Measurements from ENCODE around the gene RALBP1.
A peak's percentile ranks its signal among the peaks of the same experiment; 100 is the strongest.

RALBP1 gene

DNA sequence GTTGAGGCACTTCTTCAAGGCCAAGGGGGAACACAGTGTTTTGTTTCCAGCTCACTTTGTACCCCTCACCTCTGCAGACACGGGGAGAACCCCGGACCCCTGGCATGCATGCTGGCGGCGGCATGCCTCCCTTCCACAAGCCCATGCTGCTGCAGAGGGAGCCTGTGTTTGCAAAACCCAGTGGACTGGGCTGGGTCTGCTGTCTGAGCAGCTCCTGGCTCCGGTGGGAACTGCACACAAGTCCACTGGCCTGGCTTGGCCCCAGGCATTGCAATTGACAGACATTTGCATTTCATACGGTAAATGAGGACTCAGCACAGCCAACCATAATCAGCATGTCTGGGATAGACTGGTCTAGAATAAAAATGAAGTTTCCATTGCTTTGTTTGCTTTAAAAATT, 62.4 kb downstream of the RALBP1 start:
- no peaks in the 10 kb centered on the region for H3K27me3 Mint-ChIP-seq
- H3K4me3 Mint-ChIP-seq, result no peak overlapping the region
- no peaks in the 10 kb centered on the region for H3K9me3 Mint-ChIP-seq
- ATAC-seq (no peak), DNase-seq (no peak)
- H3K36me3 Mint-ChIP-seq (ENCODE audit: low read depth), result peaks cover 20% of the 10 kb centered on the region
- H3K27ac Mint-ChIP-seq, result no peak overlapping the region
- no peaks in the 10 kb centered on the region for H3K4me1 Mint-ChIP-seq

DNA sequence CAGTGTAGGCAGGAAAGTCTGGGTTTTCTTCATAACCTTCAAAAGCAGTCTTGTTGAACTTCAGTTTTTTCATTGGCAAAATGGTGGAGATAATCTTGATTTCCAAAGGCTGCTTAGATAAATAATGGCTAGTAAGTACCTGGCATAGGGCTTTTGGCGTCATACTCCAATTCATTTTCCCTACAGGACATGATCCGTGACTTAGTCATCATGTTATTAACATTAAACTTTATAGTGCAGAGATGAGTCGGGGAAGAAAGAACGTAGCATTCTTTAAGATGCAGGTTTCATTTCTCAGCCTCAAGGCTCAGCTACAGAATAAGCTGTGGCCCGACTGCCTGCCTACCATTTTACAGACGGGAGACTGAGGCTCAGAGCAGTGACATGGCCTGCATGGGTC, 64.0 kb downstream of the RALBP1 start:
- no peaks in the 10 kb centered on the region for H3K4me1 Mint-ChIP-seq
- H3K36me3 Mint-ChIP-seq (ENCODE audit: low read depth), result peaks cover 16% of the 10 kb centered on the region
- no peak for ATAC-seq
- no peaks in the 10 kb centered on the region for H3K9me3 Mint-ChIP-seq
- H3K4me3 Mint-ChIP-seq, result no peak overlapping the region
- H3K27ac Mint-ChIP-seq, result no peak overlapping the region
- no peak for DNase-seq
- H3K27me3 Mint-ChIP-seq, result no peaks in the 10 kb centered on the region

DNA sequence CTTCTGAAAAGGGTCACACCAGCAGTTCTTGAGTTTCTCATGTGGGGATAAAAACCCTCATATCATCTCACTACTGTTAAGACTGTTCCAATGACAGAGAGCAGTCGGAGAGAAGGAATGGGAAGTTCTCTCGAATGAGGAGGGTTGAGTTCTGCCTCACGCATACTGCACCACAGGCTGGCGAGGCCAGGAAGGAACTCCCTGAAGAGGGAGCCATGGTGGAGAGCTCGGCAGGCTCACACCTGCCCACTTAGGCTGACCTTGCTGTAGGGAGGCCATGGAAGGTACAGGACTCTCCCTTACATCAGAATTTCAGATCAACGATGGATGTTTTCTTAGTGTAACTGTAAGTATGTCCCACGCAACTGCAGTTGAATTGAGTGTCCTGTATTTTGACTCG, 64.6 kb downstream of the RALBP1 start:
- H3K27me3 Mint-ChIP-seq, result no peaks in the 10 kb centered on the region
- no peak overlapping the region for H3K4me3 Mint-ChIP-seq
- ATAC-seq (no peak), DNase-seq (no peak)
- H3K36me3 Mint-ChIP-seq (ENCODE audit: low read depth), result peaks cover 12% of the 10 kb centered on the region
- no peaks in the 10 kb centered on the region for H3K9me3 Mint-ChIP-seq
- H3K4me1 Mint-ChIP-seq, result no peaks in the 10 kb centered on the region
- no peak overlapping the region for H3K27ac Mint-ChIP-seq

DNA sequence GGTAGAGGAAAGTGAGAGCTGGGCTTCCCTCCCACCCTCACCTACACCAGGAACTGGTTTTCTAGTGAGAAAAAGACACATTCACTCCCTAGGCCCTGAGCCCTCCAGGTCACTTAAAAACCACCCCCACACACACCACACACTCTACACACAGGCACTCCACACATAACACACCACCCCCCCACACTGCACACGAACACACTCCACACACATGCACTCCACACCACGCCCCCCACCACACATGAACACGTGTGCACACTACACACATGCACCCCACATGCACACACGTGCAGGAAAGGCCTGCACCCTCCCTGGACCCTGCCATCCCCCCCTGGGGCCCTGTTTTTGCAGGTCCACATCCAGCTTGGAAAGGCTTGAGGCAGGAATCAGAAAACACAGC, 67.6 kb downstream of the RALBP1 start:
- peak; percentile 15 for ATAC-seq
- H3K27ac Mint-ChIP-seq, result no peak overlapping the region

DNA sequence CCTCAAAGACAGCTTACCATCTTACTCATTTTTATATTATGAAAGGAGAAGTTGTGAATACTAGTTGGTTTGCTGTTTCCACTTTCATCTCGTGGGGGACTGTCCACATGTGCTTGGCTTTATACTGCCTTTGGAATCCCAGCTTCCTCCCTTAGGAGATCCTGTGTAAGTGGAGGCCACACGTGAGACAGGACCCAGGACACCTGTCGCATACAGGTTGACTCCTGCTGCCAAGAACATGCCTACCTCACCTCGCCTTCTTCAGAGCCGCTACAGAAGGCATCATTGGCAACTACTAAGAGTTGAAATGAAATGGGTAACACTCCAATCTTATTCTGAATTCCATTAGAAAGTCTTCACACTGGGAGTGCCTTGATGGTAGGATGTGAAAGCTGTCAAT, 69.7 kb downstream of the RALBP1 start:
- DNase-seq (no peak), ATAC-seq (no peak)
- Mint-ChIP-seq H3K27me3 (no peaks in the 10 kb centered on the region), H3K27ac (no peak overlapping the region), H3K9me3 (no peaks in the 10 kb centered on the region), H3K4me3 (no peak overlapping the region), H3K4me1 (no peaks in the 10 kb centered on the region), H3K36me3 (ENCODE audit: low read depth) (peaks cover 18% of the 10 kb centered on the region)

More for the DNA sequence above, 67.6 kb downstream of the RALBP1 start:
- H3K4me3 Mint-ChIP-seq, result no peak overlapping the region
- no peaks in the 10 kb centered on the region for H3K9me3 Mint-ChIP-seq
- H3K4me1 Mint-ChIP-seq, result no peaks in the 10 kb centered on the region
- DNase-seq, result no peak
- H3K36me3 Mint-ChIP-seq (ENCODE audit: low read depth), result peaks cover 9% of the 10 kb centered on the region
- H3K27me3 Mint-ChIP-seq, result no peaks in the 10 kb centered on the region

DNA sequence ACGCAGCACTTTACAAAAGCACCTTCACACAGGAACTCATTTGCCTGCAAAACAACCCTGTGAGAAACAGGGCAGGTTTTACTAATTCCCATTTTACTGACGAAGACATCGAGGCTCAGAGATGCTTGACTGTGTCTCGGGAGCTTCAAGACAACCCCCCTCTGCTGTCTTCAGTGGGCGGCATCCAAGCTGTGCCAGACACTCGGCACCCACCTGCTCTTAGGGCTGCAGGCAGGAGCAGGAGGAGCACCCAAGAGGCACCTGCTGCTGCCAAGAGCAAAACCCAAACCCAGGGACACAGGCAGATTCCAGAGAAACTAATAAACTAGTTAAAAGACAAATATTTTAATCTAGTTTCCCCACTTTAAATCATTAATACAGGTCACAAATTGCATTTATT, 71.2 kb downstream of the RALBP1 start:
- no peaks in the 10 kb centered on the region for H3K4me1 Mint-ChIP-seq
- H3K9me3 Mint-ChIP-seq, result no peaks in the 10 kb centered on the region
- no peaks in the 10 kb centered on the region for H3K27me3 Mint-ChIP-seq
- no peak overlapping the region for H3K27ac Mint-ChIP-seq
- H3K36me3 Mint-ChIP-seq (ENCODE audit: low read depth), result peaks cover 21% of the 10 kb centered on the region
- ATAC-seq (no peak), DNase-seq (no peak)
- H3K4me3 Mint-ChIP-seq, result no peak overlapping the region

DNA sequence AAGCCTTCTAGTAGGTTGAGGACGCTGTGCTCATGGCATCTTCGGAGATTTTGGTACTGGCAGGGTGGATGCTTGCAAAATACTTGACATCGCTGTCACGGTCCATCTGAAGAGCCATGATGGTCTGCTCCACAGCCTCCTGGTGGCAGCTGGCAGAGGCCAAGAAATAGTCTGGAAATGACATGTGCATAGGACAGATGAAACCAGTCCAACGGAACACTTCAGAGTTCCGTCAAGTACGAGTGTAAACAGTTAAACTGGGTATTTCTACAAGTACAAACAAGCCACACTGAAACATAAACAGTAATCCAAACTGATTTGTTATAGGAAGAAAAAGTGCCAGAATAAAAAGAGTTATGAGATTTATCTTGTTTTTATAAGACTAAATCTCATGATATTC, 72.5 kb downstream of the RALBP1 start:
- no peak for DNase-seq
- Mint-ChIP-seq H3K27ac (no peak overlapping the region), H3K36me3 (ENCODE audit: low read depth) (peaks cover 27% of the 10 kb centered on the region), H3K9me3 (no peaks in the 10 kb centered on the region), H3K4me3 (no peak overlapping the region), H3K4me1 (no peaks in the 10 kb centered on the region), H3K27me3 (no peaks in the 10 kb centered on the region)
- ATAC-seq, result no peak

DNA sequence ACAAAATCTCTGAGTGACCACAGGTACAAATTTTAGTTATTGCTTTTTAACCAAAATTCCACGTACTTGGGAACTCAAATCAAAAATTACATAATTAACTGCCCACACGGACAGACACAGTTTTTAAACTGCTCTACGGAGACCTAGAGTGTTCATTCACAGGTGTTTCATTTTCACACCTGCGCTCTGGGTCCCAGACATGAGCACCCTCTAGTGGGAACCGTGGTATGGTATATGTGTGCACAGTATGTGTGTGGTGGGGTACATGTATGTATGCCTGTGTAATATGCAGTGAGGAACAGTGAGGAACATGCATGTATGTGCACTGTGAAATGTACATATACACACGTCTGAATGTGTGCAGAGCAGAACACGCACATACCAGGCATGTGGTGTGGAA, 74.1 kb downstream of the RALBP1 start:
- Mint-ChIP-seq H3K36me3 (ENCODE audit: low read depth) (peaks cover 41% of the 10 kb centered on the region), H3K27ac (no peak overlapping the region)
- ATAC-seq, result no peak

DNA sequence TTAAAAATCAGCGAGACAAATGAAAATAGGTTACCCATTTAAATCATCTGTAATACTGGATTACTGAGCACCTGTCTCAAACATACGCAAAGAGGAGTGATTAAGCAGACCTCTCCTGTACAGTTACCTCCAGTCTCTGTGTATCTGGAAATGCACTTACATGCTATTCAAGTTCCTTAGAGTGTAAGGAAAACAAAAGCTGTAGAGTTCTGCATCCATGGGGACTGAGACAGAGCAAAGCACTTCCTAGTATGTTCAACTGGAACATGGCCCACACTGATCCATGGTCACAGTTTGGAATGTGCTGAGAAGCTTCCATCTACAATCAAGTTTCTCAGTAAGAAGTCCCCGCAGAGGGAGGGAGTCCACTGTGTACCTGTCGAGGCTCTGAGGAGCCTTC, 75.1 kb downstream of the RALBP1 start:
- Mint-ChIP-seq H3K4me3 (no peak overlapping the region), H3K36me3 (ENCODE audit: low read depth) (peaks cover 45% of the 10 kb centered on the region), H3K27ac (no peak overlapping the region), H3K27me3 (no peaks in the 10 kb centered on the region), H3K9me3 (no peaks in the 10 kb centered on the region), H3K4me1 (no peaks in the 10 kb centered on the region)
- no peak for DNase-seq
- ATAC-seq, result no peak

More for the DNA sequence above, 74.1 kb downstream of the RALBP1 start:
- H3K9me3 Mint-ChIP-seq, result no peaks in the 10 kb centered on the region
- no peak for DNase-seq
- H3K4me1 Mint-ChIP-seq, result no peaks in the 10 kb centered on the region
- H3K4me3 Mint-ChIP-seq, result no peak overlapping the region
- no peaks in the 10 kb centered on the region for H3K27me3 Mint-ChIP-seq

DNA sequence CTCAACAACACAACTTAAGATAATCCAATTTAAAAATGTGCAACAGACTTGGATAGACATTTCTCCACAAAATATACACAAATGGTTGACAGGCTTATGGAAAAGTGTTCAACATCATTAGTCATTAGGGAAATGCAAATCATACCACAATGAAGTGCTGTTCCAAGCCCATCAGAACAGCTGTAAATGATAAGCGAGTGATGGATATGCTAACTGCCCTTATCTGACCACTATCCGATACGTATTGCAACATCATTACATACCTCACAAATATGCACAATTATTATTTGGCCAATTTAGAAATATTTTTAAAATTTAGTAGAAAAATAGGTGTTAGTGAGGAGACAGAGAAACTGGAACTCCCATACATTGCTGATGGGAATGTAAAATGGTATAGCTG, 76.9 kb downstream of the RALBP1 start:
- no peaks in the 10 kb centered on the region for H3K9me3 Mint-ChIP-seq
- ATAC-seq (no peak), DNase-seq (no peak)
- no peaks in the 10 kb centered on the region for H3K4me1 Mint-ChIP-seq
- H3K36me3 Mint-ChIP-seq (ENCODE audit: low read depth), result peaks cover 54% of the 10 kb centered on the region
- H3K27me3 Mint-ChIP-seq, result no peaks in the 10 kb centered on the region
- H3K4me3 Mint-ChIP-seq, result no peak overlapping the region
- H3K27ac Mint-ChIP-seq, result no peak overlapping the region

DNA sequence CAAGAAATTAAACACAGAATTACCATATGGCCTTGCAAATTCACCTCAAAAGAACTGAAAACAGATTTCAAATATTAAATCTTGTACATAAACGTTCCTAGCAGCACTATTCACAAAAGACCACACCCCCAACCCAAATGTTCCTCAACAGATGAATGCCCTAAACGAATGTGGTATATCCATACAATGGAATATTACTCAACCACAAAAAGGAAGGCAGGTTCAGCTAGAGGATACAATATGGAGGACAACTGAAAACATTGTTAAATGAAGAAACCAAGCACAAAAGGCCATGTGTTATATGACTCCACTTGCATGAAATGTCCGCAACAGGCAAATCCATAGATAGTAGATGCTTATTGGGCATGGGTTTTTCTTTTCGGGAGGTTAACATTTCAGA, 77.3 kb downstream of the RALBP1 start:
- no peak for ATAC-seq
- DNase-seq, result no peak
- Mint-ChIP-seq H3K27ac (no peak overlapping the region), H3K4me1 (no peaks in the 10 kb centered on the region), H3K9me3 (no peaks in the 10 kb centered on the region), H3K27me3 (no peaks in the 10 kb centered on the region), H3K4me3 (no peak overlapping the region), H3K36me3 (ENCODE audit: low read depth) (peaks cover 53% of the 10 kb centered on the region)

DNA sequence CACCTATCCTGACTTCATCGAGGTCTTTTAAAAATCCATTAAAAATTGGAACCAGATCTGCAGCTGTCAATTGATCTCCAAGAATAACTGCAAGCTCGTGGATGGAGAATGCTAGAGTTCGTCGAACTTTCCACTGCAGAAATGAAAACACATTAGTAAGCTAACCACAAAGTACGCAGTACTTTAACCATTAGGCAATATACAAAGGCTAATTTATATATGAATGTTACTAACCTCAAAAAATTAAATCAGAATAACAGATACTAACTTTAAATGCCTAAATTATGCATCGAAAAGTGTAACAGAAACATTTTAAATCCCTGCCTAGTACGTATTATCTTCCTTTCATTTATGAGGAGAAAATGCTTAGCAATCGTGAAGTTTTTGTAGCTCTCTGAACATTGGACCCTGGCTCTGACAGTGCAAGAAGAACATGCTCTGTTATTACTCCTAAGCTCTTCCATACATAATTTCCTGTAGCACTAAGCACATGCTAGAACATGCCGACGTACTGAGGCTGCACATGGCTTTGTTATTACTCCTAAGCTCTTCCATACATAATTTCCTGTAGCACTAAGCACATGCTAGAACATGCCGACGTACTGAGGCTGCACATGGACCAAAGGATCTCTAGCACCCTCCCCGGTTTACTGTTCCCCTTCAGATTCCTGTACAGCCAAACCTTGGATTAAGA, 82.1 kb downstream of the RALBP1 start:
- Mint-ChIP-seq H3K4me1 (no peaks in the 10 kb centered on the region), H3K4me3 (no peak overlapping the region), H3K27me3 (no peaks in the 10 kb centered on the region), H3K36me3 (ENCODE audit: low read depth) (peaks cover 53% of the 10 kb centered on the region), H3K27ac (no peak overlapping the region), H3K9me3 (no peaks in the 10 kb centered on the region)
- no peak for ATAC-seq
- no peak for DNase-seq

DNA sequence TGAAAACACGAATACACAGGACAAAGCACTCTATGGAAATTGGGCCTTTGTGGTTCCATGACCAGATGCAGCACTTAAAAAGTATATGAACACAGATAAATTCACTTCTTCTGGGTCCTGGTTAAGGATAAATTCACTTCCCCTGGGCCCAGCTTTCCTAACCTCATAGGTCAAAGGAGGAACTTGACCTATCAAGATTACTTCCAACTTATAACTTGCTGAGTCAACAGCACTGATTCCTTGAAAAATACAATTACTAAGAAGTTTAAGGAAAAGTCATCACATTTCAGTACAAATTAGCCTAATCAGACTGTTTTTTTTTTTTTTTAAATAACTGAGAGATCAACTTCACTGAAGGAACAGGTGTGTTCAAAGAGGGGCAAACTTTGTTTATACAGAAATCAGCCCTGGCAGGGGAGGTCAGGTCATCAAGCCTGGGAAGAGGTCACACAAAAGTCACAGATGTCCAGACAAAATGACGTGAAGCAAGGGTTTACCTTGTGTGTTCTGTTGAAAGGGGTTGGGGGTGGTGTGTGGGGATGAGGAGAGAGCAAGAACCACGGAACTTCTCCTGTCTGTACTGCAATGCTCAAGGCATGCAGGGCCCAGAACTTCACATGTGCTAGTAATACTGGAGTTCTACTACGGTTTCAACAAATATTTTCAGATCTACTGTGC, 83.2 kb downstream of the RALBP1 start:
- Mint-ChIP-seq H3K4me1 (no peaks in the 10 kb centered on the region), H3K4me3 (no peak overlapping the region), H3K36me3 (ENCODE audit: low read depth) (peaks cover 45% of the 10 kb centered on the region), H3K27me3 (no peaks in the 10 kb centered on the region), H3K9me3 (no peaks in the 10 kb centered on the region), H3K27ac (no peak overlapping the region)
- ATAC-seq (no peak), DNase-seq (no peak)

DNA sequence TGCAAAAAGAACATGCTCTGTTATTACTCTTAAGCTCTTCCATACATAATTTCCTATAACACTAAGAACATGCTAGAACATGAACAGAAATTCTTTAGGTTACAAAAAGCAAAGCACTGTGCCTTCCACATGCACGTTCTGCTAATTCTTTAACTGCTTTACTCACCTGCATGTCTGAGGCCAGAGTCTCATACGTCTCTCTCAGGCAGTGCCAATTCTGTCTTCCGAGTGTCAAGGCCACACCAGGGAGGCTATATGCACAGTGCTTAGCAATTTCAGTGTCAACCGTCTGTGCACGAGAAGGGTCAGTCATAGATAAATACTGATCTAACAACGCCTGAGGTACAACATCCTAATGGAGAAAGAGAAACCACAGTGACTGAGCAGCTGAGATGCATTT, 83.9 kb downstream of the RALBP1 start:
- Mint-ChIP-seq H3K4me1 (no peaks in the 10 kb centered on the region), H3K36me3 (ENCODE audit: low read depth) (peaks cover 38% of the 10 kb centered on the region), H3K27me3 (no peaks in the 10 kb centered on the region), H3K4me3 (no peak overlapping the region), H3K27ac (no peak overlapping the region), H3K9me3 (no peaks in the 10 kb centered on the region)
- ATAC-seq (no peak), DNase-seq (no peak)

DNA sequence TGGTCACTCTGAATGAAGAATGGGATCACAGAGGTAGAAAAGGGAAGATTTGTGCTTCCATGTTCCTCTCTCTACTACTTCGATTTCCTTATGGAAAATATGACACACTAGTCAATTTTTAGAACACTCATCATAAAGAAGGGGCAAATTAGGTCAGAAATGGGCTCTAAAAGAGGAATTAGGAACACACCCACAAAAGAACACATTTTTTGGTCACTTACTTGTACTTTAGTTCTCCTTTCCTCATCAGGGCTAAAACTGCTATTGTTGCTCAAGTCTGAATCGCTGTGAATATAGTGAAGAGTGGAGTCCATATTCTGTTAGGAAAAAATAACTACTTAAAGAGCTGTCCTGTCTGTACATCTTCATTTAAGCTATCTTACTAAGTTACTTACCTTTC, 86.4 kb downstream of the RALBP1 start:
- peaks cover 25% of the 10 kb centered on the region for H3K36me3 Mint-ChIP-seq (ENCODE audit: low read depth)

More for the DNA sequence above, 86.4 kb downstream of the RALBP1 start:
- ATAC-seq (no peak), DNase-seq (no peak)
- Mint-ChIP-seq H3K27me3 (no peaks in the 10 kb centered on the region), H3K27ac (no peak overlapping the region), H3K4me3 (no peak overlapping the region), H3K9me3 (no peaks in the 10 kb centered on the region), H3K4me1 (no peaks in the 10 kb centered on the region)
